ENCODE results near the gene BLTP2. TPM values are rescaled to one million over a fixed set of nuclear protein-coding genes. Genes with fewer than 3 reads are reported as not detected.

The BLTP2 gene
- polyA plus RNA-seq, 1 of the 3 experiments (the other 2 are of a cell fraction), result 46.4 TPM

- Histone ChIP-seq H3K4me3 (ENCODE audit: low read depth in 2 of 2, low read length in 1 of 2) (no peak overlapping the region), H3K4me1 (ENCODE audit: control insufficient read depth in 1 of 2, insufficient read depth in 2 of 2, low read depth in 1 of 2, low read length in 1 of 2) (no peaks in the 10 kb centered on the region), H3K9me2 (no peaks in the 10 kb centered on the region), H3F3A (replicated peaks; ENCODE audit: insufficient read depth) (peaks cover 5% of the 10 kb centered on the region), H3K36me3 (replicated peaks in 1 of 2; ENCODE audit: control insufficient read depth in 1 of 2, insufficient read depth in 2 of 2, low read length in 1 of 2) (peaks cover 21 to 45% of the 10 kb centered on the region in 2 experiments), H2AFZ (ENCODE audit: low read depth) (no peak overlapping the region), H4K20me1 (ENCODE audit: insufficient read depth) (no peaks in the 10 kb centered on the region), H3K4me2 (no peak overlapping the region), H3K9ac (no peak overlapping the region), H3K79me2 (ENCODE audit: insufficient read depth) (peaks cover 82% of the 10 kb centered on the region), H3K9me3 (no peaks in the 10 kb centered on the region), H3K27me3 (ENCODE audit: insufficient read depth) (no peaks in the 10 kb centered on the region), H3K27ac (ENCODE audit: low read depth in 2 of 2, low read length in 1 of 2) (no peak overlapping the region)
- 96% methylated on average over 5 of the region's 5 CpGs for WGBS (ENCODE audit: low lambda C conversion rate)
- ChIA-PET POLR2A (no interaction called here), CTCF (interaction anchor here (1.3 kb wide), 1 partner anchor 15 kb away, joined by 3 read pairs; no protein-coding TSS in a partner anchor)
- TF ChIP-seq ELF1 (IDR thresholded peaks at IDR 0.05), result no peak
- no peak for TF ChIP-seq RXRA (IDR thresholded peaks at IDR 0.05; ENCODE audit: borderline replicate concordance, low read depth)
- no peak for TF ChIP-seq YY1 (IDR thresholded peaks at IDR 0.05; ENCODE audit: low read depth)
- no peak for TF ChIP-seq MEF2A (IDR thresholded peaks at IDR 0.05; ENCODE audit: borderline replicate concordance, low read depth)
- no peak for TF ChIP-seq RFX5 (IDR thresholded peaks at IDR 0.05; ENCODE audit: low read length)
- TF ChIP-seq EZH2phosphoT487 (IDR thresholded peaks at IDR 0.05; ENCODE audit: borderline replicate concordance, low read depth), result no peak
- TF ChIP-seq FOXJ3 (CRISPR knock-in tag; IDR thresholded peaks at IDR 0.05), result no peak
- no peak for TF ChIP-seq NRF1 (IDR thresholded peaks at IDR 0.05; ENCODE audit: low read depth, low read length)
- no peak for TF ChIP-seq SMC3 (IDR thresholded peaks at IDR 0.05; ENCODE audit: low read depth, low read length)
- TF ChIP-seq TAF1 (IDR thresholded peaks at IDR 0.05; ENCODE audit: borderline replicate concordance, low read depth, low read length), result no peak
- no peak for TF ChIP-seq JUND (IDR thresholded peaks at IDR 0.05)
- no peak for TF ChIP-seq FOXM1 (IDR thresholded peaks at IDR 0.05; ENCODE audit: low read depth)
- no peak for TF ChIP-seq POLR2AphosphoS5 (IDR thresholded peaks at IDR 0.05; ENCODE audit: low read depth, low read length)
- no peak for TF ChIP-seq GABPA (IDR thresholded peaks at IDR 0.05; ENCODE audit: low read depth)
- no peak for DNase-seq
These were observed 10.2 kb upstream of the BLTP2 start for GRCh38 chr17:28655160-28655559.

- Histone ChIP-seq H3F3A (replicated peaks; ENCODE audit: insufficient read depth) (peaks cover 37% of the 10 kb centered on the region), H2AFZ (ENCODE audit: low read depth) (no peak overlapping the region), H3K27ac (ENCODE audit: low read depth in 2 of 2, low read length in 1 of 2) (no peak overlapping the region), H3K4me2 (no peak overlapping the region), H3K79me2 (ENCODE audit: insufficient read depth) (peaks cover 47% of the 10 kb centered on the region), H3K9me2 (no peaks in the 10 kb centered on the region), H3K9ac (no peak overlapping the region), H3K9me3 (no peaks in the 10 kb centered on the region), H3K27me3 (ENCODE audit: insufficient read depth) (no peaks in the 10 kb centered on the region), H4K20me1 (ENCODE audit: insufficient read depth) (peaks cover 1% of the 10 kb centered on the region), H3K4me1 (ENCODE audit: control insufficient read depth in 1 of 2, insufficient read depth in 2 of 2, low read depth in 1 of 2, low read length in 1 of 2) (peaks cover 1 to 9% of the 10 kb centered on the region in 2 experiments; a peak in 3 of 4 replicates), H3K36me3 (replicated peaks in 1 of 2; ENCODE audit: control insufficient read depth in 1 of 2, insufficient read depth in 2 of 2, low read length in 1 of 2) (peaks cover 26 to 31% of the 10 kb centered on the region in 2 experiments), H3K4me3 (ENCODE audit: low read depth in 2 of 2, low read length in 1 of 2) (no peak overlapping the region)
- WGBS (ENCODE audit: low lambda C conversion rate), result 75% methylated on average over 2 of the region's 2 CpGs
- DNase-seq, result no peak
- TF ChIP-seq ELF1 (IDR thresholded peaks at IDR 0.05), result no peak
- TF ChIP-seq CHD2 (IDR thresholded peaks at IDR 0.05; ENCODE audit: low read length, partially characterized antibody), result no peak
- TF ChIP-seq RFX5 (IDR thresholded peaks at IDR 0.05; ENCODE audit: low read length), result no peak
- CTCF ChIA-PET, result interaction anchor here (1.1 to 1.2 kb wide), 3 partner anchors 15 to 100 kb away, joined by 3 read pairs; no protein-coding TSS in a partner anchor
- POLR2A ChIA-PET, result no interaction called here
These were observed 3.7 kb upstream of the BLTP2 start for GRCh38 chr17:28648698-28649097.

Measured in SK-N-SH (cell line).